GM23338 (cell line): ENCODE measurements around the gene PRKCQ. TPM values are rescaled to one million over a fixed set of nuclear protein-coding genes. Genes with fewer than 3 reads are reported as not detected.

Source experiments
- ATAC-seq: fragments of 200-7000 bp; cut with Tn5 transposase; 3 replicates; pipeline ENCODE4 v1.9.1; 2020
- DNase-seq: peaks from one replicate; pipeline ENCODE4 v3.0.0-alpha.2; 2015; ENCODE audit warnings: low spot score
- H2AFZ ChIP-seq: fragments of 200-600 bp; sonication (generic); 2 replicates; pipeline ENCODE4 v1.8.0; 2016; ENCODE audit warnings: antibody characterized with exemption, mild to moderate bottlenecking, moderate library complexity
- H3F3A ChIP-seq: fragments of 200-600 bp; sonication (generic); replicated peaks from 2 replicates; pipeline ENCODE4 v1.8.0; 2017; ENCODE audit warnings: antibody characterized with exemption, mixed run types, low read depth
- H3K27ac ChIP-seq: fragments of 200-600 bp; sonication (generic); 2 replicates; pipeline ENCODE4 v1.6.1; 2016; ENCODE audit warnings: low read depth
- H3K27me3 ChIP-seq: fragments of 200-600 bp; sonication (generic); 2 replicates; pipeline ENCODE4 v1.8.0; 2016; ENCODE audit warnings: mild to moderate bottlenecking, mixed run types, moderate library complexity; ENCODE audit not compliant: insufficient read depth
- H3K36me3 ChIP-seq: fragments of 200-600 bp; sonication (generic); 2 replicates; pipeline ENCODE4 v1.8.0; 2016; ENCODE audit warnings: mild to moderate bottlenecking; ENCODE audit not compliant: insufficient read depth
- H3K4me1 ChIP-seq: fragments of 200-600 bp; sonication (generic); 2 replicates; pipeline ENCODE4 v1.8.0; 2016; ENCODE audit warnings: mild to moderate bottlenecking, moderate library complexity; ENCODE audit not compliant: insufficient read depth
- H3K4me2 ChIP-seq: fragments of 200-600 bp; sonication (generic); 2 replicates; pipeline ENCODE4 v1.7.1; 2017; ENCODE audit warnings: mixed run types
- H3K4me3 ChIP-seq: fragments of 200-600 bp; sonication (generic); 2 replicates; pipeline ENCODE4 v1.6.1; 2016; ENCODE audit warnings: mixed run types
- H3K79me2 ChIP-seq: fragments of 200-600 bp; sonication (generic); replicated peaks from 2 replicates; pipeline ENCODE4 v1.8.0; 2017; ENCODE audit warnings: mild to moderate bottlenecking; ENCODE audit not compliant: insufficient read depth
- H3K9me2 ChIP-seq: fragments of 200-600 bp; sonication (generic); 2 replicates; pipeline ENCODE4 v1.8.0; 2017; ENCODE audit not compliant: insufficient read depth
- H4K20me1 ChIP-seq: fragments of 200-600 bp; sonication (generic); replicated peaks from 2 replicates; pipeline ENCODE4 v1.8.0; 2017; ENCODE audit warnings: mild to moderate bottlenecking; ENCODE audit not compliant: insufficient read depth
- H3K27ac Mint-ChIP-seq: 2 replicates; pipeline ENCODE4 v1.8.0; 2020; ENCODE audit warnings: inconsistent platforms, mild to moderate bottlenecking, moderate library complexity, mixed read lengths
- H3K27me3 Mint-ChIP-seq: 3 replicates; pipeline ENCODE4 v1.8.0; 2022; ENCODE audit warnings: low read depth, mild to moderate bottlenecking, moderate library complexity, mixed read lengths, inconsistent platforms; ENCODE audit not compliant: insufficient read depth, poor library complexity
- H3K36me3 Mint-ChIP-seq: 3 replicates; pipeline ENCODE4 v1.8.0; 2021; ENCODE audit warnings: low read depth, mild to moderate bottlenecking, inconsistent platforms, moderate library complexity, mixed read lengths
- H3K4me1 Mint-ChIP-seq: 3 replicates; pipeline ENCODE4 v1.8.0; 2020; ENCODE audit warnings: mild to moderate bottlenecking, inconsistent platforms, mixed read lengths
- H3K4me3 Mint-ChIP-seq: 3 replicates; pipeline ENCODE4 v1.8.0; 2021; ENCODE audit warnings: moderate library complexity, mild to moderate bottlenecking, inconsistent platforms, mixed read lengths
- H3K9me3 Mint-ChIP-seq: 3 replicates; pipeline ENCODE4 v1.8.0; 2020; ENCODE audit warnings: moderate library complexity, mild to moderate bottlenecking, inconsistent platforms, mixed read lengths
- EZH2 ChIP-seq: fragments of 200-600 bp; sonication (generic); IDR thresholded peaks from one replicate; pipeline ENCODE4 v1.8.0; 2017; ENCODE audit warnings: antibody characterized with exemption, mild to moderate bottlenecking, low read depth; ENCODE audit not compliant: unreplicated experiment
- REST ChIP-seq: IDR thresholded peaks from one replicate; pipeline ENCODE4 v1.6.1; 2018; ENCODE audit warnings: antibody characterized with exemption; ENCODE audit not compliant: unreplicated experiment
- STAT1 ChIP-seq: IDR thresholded peaks from one replicate; pipeline ENCODE4 v1.6.1; 2016; ENCODE audit warnings: antibody characterized with exemption; ENCODE audit not compliant: unreplicated experiment
- polyA plus RNA-seq: library from polyadenylated mRNA; unstranded; fragments of >200 nt; fragmentation: Nextera tagmentation; extraction: Ambion mirVana; gene quantifications from 2 replicates; pipeline ENCODE4 v1.2.1, GENCODE V29; 2016
- total RNA-seq: library from RNA; depleted of rRNA; stranded (reverse); fragments of >200 nt; shearing (Covaris generic); gene quantifications from 2 replicates; pipeline ENCODE4 v1.2.3, GENCODE V29; 2014
- TF ChIP-seq, protein P1 (sequence below): fragments of 250-450 bp; sonication (Bioruptor Pico); IDR thresholded peaks from 2 replicates; pipeline ENCODE4 v1.5.0; 2020; ENCODE audit warnings: mild to moderate bottlenecking, moderate library complexity

PRKCQ gene
- total and polyA plus RNA-seq, 2 experiments from 2014 or later = 12.6 to 28.5 TPM

- no peaks in the 10 kb centered on the region for H4K20me1 ChIP-seq
- H3K79me2 ChIP-seq = no peaks in the 10 kb centered on the region
- H2AFZ ChIP-seq = no peak overlapping the region
- H3K4me1 ChIP-seq = no peaks in the 10 kb centered on the region
- Mint-ChIP-seq H3K4me1 (peaks cover 2% of the 10 kb centered on the region; the same call in 1 of the 3 replicates), H3K36me3 (no peaks in the 10 kb centered on the region), H3K9me3 (no peaks in the 10 kb centered on the region; the same call in 2 of the 3 replicates), H3K4me3 (no peak overlapping the region), H3K27me3 (peaks cover 2% of the 10 kb centered on the region), H3K27ac (no peak overlapping the region)
- no peaks in the 10 kb centered on the region for H3F3A ChIP-seq
- TF ChIP-seq, protein P1, sequence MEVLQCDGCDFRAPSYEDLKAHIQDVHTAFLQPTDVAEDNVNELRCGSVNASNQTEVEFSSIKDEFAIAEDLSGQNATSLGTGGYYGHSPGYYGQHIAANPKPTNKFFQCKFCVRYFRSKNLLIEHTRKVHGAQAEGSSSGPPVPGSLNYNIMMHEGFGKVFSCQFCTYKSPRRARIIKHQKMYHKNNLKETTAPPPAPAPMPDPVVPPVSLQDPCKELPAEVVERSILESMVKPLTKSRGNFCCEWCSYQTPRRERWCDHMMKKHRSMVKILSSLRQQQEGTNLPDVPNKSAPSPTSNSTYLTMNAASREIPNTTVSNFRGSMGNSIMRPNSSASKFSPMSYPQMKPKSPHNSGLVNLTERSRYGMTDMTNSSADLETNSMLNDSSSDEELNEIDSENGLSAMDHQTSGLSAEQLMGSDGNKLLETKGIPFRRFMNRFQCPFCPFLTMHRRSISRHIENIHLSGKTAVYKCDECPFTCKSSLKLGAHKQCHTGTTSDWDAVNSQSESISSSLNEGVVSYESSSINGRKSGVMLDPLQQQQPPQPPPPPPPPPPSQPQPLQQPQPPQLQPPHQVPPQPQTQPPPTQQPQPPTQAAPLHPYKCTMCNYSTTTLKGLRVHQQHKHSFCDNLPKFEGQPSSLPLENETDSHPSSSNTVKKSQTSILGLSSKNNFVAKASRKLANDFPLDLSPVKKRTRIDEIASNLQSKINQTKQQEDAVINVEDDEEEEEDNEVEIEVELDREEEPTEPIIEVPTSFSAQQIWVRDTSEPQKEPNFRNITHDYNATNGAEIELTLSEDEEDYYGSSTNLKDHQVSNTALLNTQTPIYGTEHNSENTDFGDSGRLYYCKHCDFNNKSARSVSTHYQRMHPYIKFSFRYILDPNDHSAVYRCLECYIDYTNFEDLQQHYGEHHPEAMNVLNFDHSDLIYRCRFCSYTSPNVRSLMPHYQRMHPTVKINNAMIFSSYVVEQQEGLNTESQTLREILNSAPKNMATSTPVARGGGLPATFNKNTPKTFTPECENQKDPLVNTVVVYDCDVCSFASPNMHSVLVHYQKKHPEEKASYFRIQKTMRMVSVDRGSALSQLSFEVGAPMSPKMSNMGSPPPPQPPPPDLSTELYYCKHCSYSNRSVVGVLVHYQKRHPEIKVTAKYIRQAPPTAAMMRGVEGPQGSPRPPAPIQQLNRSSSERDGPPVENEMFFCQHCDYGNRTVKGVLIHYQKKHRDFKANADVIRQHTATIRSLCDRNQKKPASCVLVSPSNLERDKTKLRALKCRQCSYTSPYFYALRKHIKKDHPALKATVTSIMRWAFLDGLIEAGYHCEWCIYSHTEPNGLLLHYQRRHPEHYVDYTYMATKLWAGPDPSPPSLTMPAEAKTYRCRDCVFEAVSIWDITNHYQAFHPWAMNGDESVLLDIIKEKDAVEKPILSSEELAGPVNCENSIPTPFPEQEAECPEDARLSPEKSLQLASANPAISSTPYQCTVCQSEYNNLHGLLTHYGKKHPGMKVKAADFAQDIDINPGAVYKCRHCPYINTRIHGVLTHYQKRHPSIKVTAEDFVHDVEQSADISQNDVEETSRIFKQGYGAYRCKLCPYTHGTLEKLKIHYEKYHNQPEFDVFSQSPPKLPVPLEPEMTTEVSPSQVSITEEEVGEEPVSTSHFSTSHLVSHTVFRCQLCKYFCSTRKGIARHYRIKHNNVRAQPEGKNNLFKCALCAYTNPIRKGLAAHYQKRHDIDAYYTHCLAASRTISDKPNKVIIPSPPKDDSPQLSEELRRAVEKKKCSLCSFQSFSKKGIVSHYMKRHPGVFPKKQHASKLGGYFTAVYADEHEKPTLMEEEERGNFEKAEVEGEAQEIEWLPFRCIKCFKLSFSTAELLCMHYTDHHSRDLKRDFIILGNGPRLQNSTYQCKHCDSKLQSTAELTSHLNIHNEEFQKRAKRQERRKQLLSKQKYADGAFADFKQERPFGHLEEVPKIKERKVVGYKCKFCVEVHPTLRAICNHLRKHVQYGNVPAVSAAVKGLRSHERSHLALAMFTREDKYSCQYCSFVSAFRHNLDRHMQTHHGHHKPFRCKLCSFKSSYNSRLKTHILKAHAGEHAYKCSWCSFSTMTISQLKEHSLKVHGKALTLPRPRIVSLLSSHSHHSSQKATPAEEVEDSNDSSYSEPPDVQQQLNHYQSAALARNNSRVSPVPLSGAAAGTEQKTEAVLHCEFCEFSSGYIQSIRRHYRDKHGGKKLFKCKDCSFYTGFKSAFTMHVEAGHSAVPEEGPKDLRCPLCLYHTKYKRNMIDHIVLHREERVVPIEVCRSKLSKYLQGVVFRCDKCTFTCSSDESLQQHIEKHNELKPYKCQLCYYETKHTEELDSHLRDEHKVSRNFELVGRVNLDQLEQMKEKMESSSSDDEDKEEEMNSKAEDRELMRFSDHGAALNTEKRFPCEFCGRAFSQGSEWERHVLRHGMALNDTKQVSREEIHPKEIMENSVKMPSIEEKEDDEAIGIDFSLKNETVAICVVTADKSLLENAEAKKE = no peak
- no peak for TF ChIP-seq STAT1
- TF ChIP-seq REST = no peak
- TF ChIP-seq EZH2 = no peak
- H3K27ac ChIP-seq = no peak overlapping the region
- no peak overlapping the region for H3K4me2 ChIP-seq
- peaks cover 7% of the 10 kb centered on the region for H3K9me2 ChIP-seq
- no peaks in the 10 kb centered on the region for H3K27me3 ChIP-seq
- H3K4me3 ChIP-seq = no peak overlapping the region
- DNase-seq (no peak), ATAC-seq (no peak)
- no peaks in the 10 kb centered on the region for H3K36me3 ChIP-seq
Observed at GRCh38 chr10:6418613-6419216, 161.4 kb downstream of the PRKCQ start.
